ENCODE results near the gene FAM180B. TPM values are rescaled to one million over a fixed set of nuclear protein-coding genes. Genes with fewer than 3 reads are reported as not detected.
A peak's percentile ranks its signal among the peaks of the same experiment; 100 is the strongest.

Gene FAM180B
- polyA plus RNA-seq, 1 donor from 2014 or later: not detected

DNA sequence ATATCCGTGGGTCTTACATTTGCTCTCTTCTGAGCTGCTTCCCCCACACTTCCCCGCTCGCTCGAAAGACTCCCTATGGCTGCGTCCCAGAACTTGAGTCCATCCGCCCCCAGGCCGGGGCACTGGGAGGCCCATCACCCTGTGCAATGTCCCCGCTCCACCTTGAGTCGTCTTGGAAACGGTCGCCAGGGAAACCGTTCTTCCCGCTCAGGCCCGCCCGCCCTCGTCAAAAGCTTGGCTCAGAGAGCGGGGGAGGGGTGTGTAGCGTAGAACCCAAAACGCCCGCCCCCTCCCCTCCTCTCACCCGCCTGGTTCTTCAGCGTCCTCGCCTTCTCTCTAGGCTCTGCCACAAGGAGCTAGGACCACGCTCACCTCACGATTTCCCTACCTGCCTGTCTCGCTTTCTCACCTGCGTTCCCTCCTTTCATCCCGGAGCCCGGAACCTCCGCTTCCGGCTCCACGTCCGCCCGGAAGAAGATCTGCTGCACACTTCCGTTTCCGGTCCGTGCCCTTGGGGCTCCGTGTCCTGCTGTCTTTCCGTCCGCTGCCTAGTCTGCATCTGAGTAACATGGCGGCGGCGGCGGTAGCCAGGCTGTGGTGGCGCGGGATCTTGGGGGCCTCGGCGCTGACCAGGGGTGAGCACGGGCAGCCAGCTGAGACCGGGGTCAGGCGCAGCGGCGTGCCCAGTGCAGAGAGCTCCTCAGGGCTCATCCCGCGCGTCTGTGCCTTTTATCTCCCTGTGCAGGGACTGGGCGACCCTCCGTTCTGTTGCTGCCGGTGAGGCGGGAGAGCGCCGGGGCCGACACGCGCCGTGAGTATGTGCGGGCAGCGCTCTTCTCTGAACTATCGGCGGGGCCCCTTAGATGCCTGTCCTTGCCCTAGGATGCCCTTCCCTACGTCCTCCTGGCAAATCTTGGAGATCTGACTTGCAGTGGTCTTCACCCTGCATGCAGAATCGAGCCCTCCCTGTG lies 7.7 kb upstream of the FAM180B start, which contains the start of the genes KBTBD4 and NDUFS3:
Gene KBTBD4, minus strand, starts transcription at position 447 of the 971 bp plus-strand sequence. Its CDS starts 19 bp downstream, at position 428.
Gene NDUFS3, plus strand, starts transcription at position 551 of the 971 bp plus-strand sequence. Its CDS starts 18 bp downstream, at position 569.
- Mint-ChIP-seq H3K4me3 (peak within 1 kb of the TSS; percentile 91 to 100 (median 100)), H3K36me3 (peaks cover 8% of the 10 kb centered on the region), H3K9me3 (no peaks in the 10 kb centered on the region), H3K4me1 (peaks cover 14 to 35% (median 20%) of the 10 kb centered on the region in 3 donors), H3K27me3 (peaks cover 2% of the 10 kb centered on the region), H3K27ac (peak within 1 kb of the TSS; percentile 67 to 99 (median 99))

DNA sequence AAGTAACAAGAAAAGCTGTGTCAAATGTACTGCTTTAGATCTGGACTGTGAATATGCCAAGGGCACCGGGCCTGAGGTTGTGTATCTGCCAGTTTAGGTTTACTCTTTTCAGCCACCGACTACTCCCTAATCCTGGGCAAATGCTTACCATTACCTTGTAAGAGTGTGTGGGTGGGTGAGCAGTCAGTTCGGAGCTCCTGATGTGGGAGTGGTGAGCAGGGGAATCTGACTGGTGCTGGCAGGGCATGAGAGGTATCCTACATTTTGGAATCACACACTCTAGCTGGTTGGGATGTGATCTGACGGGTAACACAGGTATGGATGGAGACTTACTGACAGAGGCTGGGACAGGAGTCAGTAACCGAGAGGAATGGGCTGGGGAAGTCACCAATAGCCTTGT lies 2.6 kb upstream of the FAM180B start:
- peaks cover under 1% of the 10 kb centered on the region for H3K27me3 Mint-ChIP-seq

DNA sequence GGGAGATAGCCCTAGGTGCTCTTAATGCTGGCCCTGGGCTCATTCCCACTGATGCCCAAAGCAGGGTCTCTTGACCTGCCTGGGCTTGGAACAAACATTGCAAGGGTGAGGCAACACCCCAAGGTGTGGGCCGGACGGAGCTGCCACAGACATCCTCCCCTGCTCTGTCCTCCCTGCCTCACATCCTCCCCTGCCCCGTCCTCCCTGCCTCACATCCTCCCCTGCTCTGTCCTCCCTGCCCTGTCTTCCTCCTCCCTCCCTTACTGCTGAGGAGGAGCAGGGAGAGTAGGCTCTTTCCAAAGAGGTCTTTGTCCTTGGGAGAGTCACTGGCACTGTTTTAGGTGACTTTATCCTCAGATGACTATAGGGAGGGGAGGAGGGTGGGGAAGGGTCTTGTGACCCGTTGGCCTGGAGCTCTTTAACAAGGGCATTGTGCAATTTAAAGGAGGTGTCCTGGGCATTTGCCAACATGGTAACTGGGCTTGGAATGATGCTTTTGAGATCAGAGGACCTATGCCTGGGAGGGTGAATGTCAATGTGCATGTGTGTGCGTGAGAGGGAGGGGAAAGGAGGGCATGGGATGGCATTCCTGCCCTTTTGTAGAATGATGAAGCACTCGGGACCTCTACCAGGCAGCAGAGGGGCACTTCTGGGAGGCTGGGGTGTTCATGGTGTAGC lies 700 bp downstream of the FAM180B start:
- Mint-ChIP-seq H3K4me3 (peak overlapping the region in 1 of 4 donors; percentile 16), H3K27ac (no peak overlapping the region), H3K36me3 (peaks cover 3% of the 10 kb centered on the region)

More for the DNA sequence above, 2.6 kb upstream of the FAM180B start:
- Mint-ChIP-seq H3K9me3 (no peaks in the 10 kb centered on the region), H3K4me3 (peak overlapping the region in 1 of 4 donors; percentile 18), H3K36me3 (peaks cover 6% of the 10 kb centered on the region), H3K27ac (peak overlapping the region in 1 of 3 donors; percentile 75), H3K4me1 (peaks cover 6 to 17% (median 7%) of the 10 kb centered on the region in 3 donors)

DNA sequence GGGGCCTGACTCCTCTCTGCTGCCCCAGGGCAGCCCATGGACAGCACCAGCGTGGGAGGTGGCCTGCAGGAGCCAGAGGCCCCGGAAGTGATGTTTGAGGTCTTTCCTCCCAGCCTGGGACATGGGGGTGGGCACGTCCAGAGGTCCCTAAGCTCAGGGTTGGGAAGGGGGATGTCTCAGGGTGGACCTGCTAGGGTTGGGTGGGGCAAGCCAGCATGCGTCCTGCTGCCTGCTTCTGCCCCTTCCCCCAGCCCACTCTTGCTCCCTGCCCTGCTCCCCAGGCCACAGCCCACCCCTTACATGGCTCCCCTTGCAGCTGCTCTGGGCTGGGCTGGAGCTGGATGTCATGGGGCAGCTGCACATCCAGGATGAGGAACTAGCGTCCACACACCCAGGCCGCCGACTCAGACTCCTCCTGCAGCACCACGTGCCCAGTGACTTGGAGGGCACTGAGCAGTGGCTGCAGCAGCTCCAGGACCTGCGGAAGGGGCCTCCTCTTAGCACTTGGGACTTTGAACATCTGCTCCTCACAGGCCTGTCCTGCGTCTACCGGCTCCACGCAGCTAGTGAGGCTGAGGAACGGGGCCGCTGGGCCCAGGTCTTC lies 1.3 kb downstream of the FAM180B start:
- H3K4me1 Mint-ChIP-seq: no peaks in the 10 kb centered on the region
- peaks cover 3% of the 10 kb centered on the region for H3K36me3 Mint-ChIP-seq
- no peak overlapping the region for H3K4me3 Mint-ChIP-seq
- no peak overlapping the region for H3K27ac Mint-ChIP-seq
- no peaks in the 10 kb centered on the region for H3K9me3 Mint-ChIP-seq
- peaks cover 5% of the 10 kb centered on the region for H3K27me3 Mint-ChIP-seq

More for the DNA sequence above, 700 bp downstream of the FAM180B start:
- Mint-ChIP-seq H3K9me3 (no peaks in the 10 kb centered on the region), H3K27me3 (no peaks in the 10 kb centered on the region), H3K4me1 (peaks cover 0 to 2% (median 0%) of the 10 kb centered on the region in 3 donors)

DNA sequence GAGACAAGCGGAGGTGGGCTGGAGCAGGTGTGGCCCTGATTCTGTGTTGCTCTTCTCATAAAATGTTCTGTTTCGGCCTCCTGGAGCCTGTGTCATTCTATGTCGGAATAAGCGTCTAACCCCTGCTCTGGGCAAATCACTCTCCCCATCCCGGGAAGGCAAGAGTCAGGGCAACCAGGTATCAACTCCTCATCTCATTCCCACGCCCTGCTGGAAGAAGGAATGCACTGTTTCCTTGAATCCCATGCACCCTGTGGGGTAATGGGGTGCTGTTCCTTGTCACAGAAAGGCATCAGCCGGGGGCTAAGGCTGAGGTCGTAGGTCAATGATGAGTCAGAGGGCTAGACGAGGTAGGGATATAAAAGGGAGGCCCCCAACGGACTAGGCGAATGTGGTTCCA lies 2.6 kb downstream of the FAM180B start:
- H3K27me3 Mint-ChIP-seq: peaks cover 15% of the 10 kb centered on the region
- no peak overlapping the region for H3K4me3 Mint-ChIP-seq
- no peaks in the 10 kb centered on the region for H3K9me3 Mint-ChIP-seq
- H3K27ac Mint-ChIP-seq: no peak overlapping the region
- H3K4me1 Mint-ChIP-seq: no peaks in the 10 kb centered on the region
- H3K36me3 Mint-ChIP-seq: peaks cover 4% of the 10 kb centered on the region

DNA sequence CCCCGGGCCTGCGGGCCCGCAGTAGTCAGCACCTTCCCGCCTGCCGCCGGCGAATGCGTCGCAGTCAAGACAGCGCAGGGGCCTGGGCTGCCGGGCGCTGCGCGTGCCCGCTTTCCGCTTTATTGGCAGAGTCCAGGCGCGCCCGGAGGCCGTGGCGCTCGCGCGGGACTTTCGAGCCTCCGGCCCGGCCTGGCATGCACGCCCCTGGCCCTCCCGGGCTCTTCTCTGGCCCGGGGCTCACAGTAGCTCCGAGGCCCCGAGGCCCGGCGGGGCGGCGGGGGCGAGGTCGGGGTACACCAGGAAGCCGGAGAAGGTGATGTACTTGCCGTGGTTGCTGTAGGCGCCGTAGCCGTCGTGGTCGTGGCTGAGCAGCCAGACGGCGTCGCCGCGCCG lies 3.1 kb downstream of the FAM180B start:
- H3K9me3 Mint-ChIP-seq: peaks cover 0 to under 1% (median 0%) of the 10 kb centered on the region in 3 donors
- peaks cover 19% of the 10 kb centered on the region for H3K27me3 Mint-ChIP-seq
- H3K4me1 Mint-ChIP-seq: no peaks in the 10 kb centered on the region
- peaks cover 1% of the 10 kb centered on the region for H3K36me3 Mint-ChIP-seq
- no peak overlapping the region for H3K4me3 Mint-ChIP-seq
- H3K27ac Mint-ChIP-seq: no peak overlapping the region

DNA sequence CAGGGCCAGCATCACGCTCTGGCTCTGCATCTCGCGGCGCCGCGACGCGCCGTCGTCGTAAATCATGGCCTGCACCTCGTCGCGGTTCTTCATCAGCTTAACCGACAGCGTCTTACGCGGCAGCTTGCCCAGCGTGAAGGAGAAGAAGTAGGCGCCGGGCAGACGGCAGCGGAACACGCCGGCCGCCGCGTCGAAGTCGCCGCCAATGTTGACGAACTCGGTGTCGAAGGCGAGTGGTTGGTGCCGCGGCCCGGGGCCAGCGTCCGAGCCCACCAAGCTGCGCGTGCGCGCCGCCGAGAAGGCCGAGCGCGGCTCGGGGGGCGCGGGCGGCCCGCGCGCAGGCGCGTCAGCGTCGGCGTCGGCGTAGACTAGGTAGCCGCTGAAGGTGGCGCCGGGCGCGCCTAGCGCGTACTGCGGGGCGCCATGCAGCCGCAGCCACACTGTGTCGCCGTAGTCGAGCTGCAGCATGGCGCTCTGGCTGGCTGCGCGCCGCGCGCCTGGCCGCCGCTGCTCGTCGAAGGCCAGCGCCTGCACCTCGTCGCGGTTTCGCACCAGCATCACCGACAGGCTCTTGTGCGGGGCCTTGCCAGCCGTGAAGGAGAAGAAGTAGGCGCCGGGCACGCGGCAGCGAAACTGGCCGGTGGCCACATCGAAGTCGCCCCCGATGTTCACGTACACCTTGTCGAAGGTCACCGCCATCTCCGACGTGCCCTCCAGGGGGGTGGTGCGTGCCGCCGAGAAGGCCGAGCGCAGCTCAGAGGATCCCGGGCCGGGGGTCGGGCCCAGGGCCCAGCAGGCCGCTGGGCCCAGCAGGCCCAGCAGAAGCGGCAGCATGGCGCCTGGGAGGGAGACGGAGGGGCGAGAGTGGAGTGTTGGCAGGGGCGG lies 3.7 kb downstream of the FAM180B start:
- Mint-ChIP-seq H3K27me3 (peaks cover 22% of the 10 kb centered on the region), H3K9me3 (peaks cover 0 to 1% (median 0%) of the 10 kb centered on the region in 3 donors), H3K36me3 (peaks cover 1% of the 10 kb centered on the region), H3K27ac (no peak overlapping the region), H3K4me1 (no peaks in the 10 kb centered on the region), H3K4me3 (no peak overlapping the region)

DNA sequence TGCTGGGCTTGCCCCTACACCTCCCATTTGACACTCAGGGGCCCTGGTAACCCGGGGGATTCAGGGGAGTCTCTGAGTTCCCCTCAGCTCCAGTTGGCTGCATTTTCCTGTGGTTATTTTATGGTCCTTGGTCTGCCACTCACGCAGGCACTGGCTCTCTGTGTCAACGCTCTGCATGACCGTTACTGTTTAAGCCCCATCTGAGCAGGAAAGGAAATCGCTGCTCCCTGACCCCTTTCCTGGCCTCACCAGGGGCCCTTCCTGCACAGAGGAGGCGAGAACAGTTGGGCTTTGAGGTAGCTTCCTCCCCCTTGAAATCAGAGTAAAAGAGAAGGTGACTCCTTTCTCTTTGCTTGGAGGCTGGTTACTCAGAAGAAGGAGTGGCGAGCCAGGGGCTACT lies 5.3 kb downstream of the FAM180B start:
- Mint-ChIP-seq H3K36me3 (peaks cover 1% of the 10 kb centered on the region), H3K27ac (no peak overlapping the region), H3K9me3 (peaks cover 0 to 1% (median 0%) of the 10 kb centered on the region in 3 donors), H3K4me1 (no peaks in the 10 kb centered on the region), H3K27me3 (peaks cover 22% of the 10 kb centered on the region), H3K4me3 (no peak overlapping the region)

DNA sequence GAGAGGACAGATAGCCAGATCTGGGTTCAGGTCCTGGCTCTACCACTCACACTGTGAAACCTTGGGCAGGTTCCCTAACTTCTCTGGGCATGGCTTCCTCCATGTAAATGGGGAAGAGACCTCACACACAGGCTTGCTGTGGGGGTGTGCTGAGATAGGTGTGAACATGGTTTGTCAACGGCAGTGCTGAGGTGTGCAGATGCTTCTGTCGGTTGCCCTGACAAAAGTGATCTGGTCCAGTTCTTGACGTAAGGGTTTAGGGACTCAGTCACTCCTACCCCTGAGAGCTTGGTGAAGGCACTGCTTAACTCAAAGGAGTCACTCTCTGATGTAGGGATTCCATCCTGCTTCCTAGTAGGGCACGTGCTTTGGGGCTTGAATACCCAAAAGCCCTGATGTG lies 5.8 kb downstream of the FAM180B start:
- Mint-ChIP-seq H3K36me3 (peaks cover 1% of the 10 kb centered on the region), H3K27me3 (peaks cover 22% of the 10 kb centered on the region), H3K9me3 (peaks cover 0 to 1% (median 0%) of the 10 kb centered on the region in 3 donors), H3K4me1 (no peaks in the 10 kb centered on the region), H3K27ac (no peak overlapping the region), H3K4me3 (no peak overlapping the region)

DNA sequence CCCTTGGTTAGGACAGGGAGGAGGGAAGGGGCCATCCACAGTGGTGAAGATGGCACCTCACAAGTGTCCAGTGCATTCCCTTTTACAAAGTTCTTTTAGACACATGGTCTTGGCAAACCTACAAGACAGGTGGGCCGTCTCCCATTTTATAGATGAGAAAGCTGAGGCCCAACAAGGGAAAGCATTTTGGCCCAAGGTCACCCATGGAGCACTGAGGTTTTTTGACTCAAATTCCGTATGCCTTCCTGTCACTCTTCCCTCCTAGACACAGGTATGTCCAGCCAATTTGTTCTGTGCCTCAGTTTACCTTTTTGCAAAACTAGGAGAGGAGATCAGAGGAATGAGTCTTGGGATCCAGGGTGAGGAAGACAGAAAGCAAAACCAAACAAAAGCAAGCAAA lies 6.5 kb downstream of the FAM180B start:
- Mint-ChIP-seq H3K27ac (no peak overlapping the region), H3K36me3 (peaks cover 1% of the 10 kb centered on the region), H3K9me3 (peaks cover 0 to 1% (median 0%) of the 10 kb centered on the region in 3 donors), H3K27me3 (peaks cover 22% of the 10 kb centered on the region), H3K4me3 (no peak overlapping the region), H3K4me1 (no peaks in the 10 kb centered on the region)

DNA sequence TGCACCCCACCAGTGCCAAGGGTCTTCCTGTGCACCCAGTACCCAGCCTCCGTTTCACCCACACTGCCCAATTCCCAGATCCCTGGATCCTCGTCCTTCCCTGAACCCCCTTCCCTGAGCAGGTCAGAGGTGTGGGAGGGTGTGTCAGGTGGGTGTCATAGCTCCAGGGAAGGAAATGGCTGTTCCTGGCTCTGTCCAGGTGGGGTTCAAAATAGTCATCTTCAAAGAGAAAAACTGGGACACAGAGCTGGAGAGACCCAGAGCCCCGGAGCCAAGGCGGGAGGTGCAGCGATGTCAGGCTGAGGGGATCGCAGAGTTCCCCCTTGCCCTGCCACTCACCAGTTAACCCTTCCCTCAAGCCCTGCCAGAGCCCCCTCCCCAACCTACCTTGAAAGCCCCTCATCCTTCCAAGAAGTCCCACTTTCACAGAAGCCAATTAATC lies 7.0 kb downstream of the FAM180B start:
- peak overlapping the region in 1 of 4 donors; percentile 83 for H3K4me3 Mint-ChIP-seq
- H3K27ac Mint-ChIP-seq: no peak overlapping the region
- H3K36me3 Mint-ChIP-seq: peaks cover 1% of the 10 kb centered on the region
- peaks cover 22% of the 10 kb centered on the region for H3K27me3 Mint-ChIP-seq
- no peaks in the 10 kb centered on the region for H3K4me1 Mint-ChIP-seq
- peaks cover 0 to 1% (median 0%) of the 10 kb centered on the region in 3 donors for H3K9me3 Mint-ChIP-seq

DNA sequence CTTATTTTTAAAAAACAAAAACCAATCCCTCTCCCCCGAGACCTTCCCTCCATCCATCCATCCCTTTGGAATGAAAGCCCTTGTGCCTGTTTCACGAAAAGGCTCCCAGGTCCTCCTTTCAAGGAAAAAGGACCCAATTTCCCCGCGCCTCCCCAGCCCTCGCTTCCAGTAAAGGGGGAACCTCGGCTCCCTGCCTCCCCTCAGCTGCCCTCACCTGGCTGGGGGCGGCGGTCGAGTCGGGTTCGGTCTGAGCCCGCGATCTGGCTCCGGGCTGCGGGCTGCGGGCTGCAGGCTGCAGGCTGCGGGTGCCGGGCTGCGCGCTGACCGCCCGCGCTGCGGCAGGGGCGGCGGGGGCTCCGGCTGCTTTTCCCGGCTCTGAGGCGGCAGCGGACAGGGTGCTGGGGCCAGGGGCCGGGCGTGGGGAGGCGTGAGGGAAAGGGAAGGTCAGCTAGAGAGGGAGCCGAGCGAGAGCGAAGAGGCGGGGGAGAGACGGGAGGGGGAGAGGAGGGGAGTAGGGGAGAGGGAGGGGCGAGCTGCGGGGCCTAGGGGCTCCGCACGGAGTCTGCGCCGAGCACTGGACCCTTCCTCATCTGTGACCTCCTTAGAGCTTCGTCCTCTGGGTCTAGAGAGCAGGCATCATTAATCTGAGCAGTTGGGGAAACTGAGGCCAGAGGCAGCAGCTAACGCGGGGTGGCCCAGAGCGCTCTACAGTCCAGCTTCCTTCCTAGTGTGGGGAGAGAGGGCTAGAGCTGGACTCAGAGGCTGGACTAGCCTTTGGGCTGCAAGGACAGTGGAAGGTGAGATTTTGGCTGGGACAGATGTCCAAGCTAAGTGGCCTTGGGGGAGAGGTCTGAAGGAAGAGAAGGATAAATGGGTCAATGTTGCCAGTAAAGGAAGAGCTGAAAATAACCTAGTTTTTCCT lies 7.7 kb downstream of the FAM180B start, which contains the start of gene C1QTNF4:
Gene C1QTNF4, minus strand, starts transcription at position 478 of the 922 bp plus-strand sequence. CDS start 3,601 bp downstream, outside the sequence.
- H3K4me1 Mint-ChIP-seq: no peaks in the 10 kb centered on the region
- H3K27me3 Mint-ChIP-seq: peaks cover 22% of the 10 kb centered on the region
- H3K9me3 Mint-ChIP-seq: peaks cover 0 to 1% (median 0%) of the 10 kb centered on the region in 3 donors
- no peak within 1 kb of the TSS for H3K27ac Mint-ChIP-seq
- H3K4me3 Mint-ChIP-seq: peak within 1 kb of the TSS in 1 of 4 donors; percentile 83
- peaks cover 3% of the 10 kb centered on the region for H3K36me3 Mint-ChIP-seq

DNA sequence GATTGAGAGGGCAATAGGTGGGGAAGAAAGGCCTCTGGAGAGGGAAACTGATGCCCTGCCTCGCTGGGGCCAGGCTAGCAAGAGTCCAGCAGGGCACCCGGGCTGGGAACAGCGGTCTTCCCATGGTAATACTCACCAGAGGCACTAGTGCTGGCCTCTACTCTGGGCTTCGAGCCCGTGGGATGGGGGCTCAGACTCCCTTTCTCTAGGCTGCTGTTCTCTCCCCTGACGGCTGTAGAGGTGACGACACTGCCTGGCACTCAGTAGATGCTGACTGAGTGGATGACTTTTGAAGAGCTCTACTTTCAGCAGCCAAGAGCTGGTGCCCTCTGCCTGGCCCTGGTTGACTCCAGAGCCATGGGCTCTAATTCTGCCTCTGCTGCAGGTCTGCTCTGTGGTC lies 8.6 kb downstream of the FAM180B start:
- Mint-ChIP-seq H3K9me3 (peaks cover 0 to 1% (median 0%) of the 10 kb centered on the region in 3 donors), H3K36me3 (peaks cover 5% of the 10 kb centered on the region), H3K4me3 (no peak overlapping the region), H3K27ac (no peak overlapping the region), H3K27me3 (peaks cover 22% of the 10 kb centered on the region), H3K4me1 (no peaks in the 10 kb centered on the region)

All from IgD-negative memory B cell (primary cell).